Ramos (cell line): Measurements from ENCODE around the gene TIMP2.
"Not testable (repeated sequence)": the region's sequence is repeated elsewhere in the genome, so short reads cannot be mapped to it uniquely, and the experiment has no call there.

Experiments
- in situ Hi-C: fragments of 300-500 bp; cut with MboI; formaldehyde crosslinking; loops from one replicate; pipeline ENCODE4 v1.14.3; 2022; ENCODE audit warnings: low sequenced_read_pairs; ENCODE audit not compliant: unreplicated experiment

The TIMP2 gene

GRCh38 chr17:78925234-78925633 lies at the start of gene TIMP2:
Gene TIMP2 (minus strand): TSS chr17:78925387. CDS start chr17:78925088, 299 bp downstream.
- in situ Hi-C loops: no loop called here

- in situ Hi-C loops: no loop called here
Observed at GRCh38 chr17:78973792-78974520, 48.8 kb upstream of the TIMP2 start.

- in situ Hi-C loops: no loop called here
Observed at GRCh38 chr17:78973196-78973595, 48.0 kb upstream of the TIMP2 start.

GRCh38 chr17:78972507-78973105 lies 47.4 kb upstream of the TIMP2 start:
- in situ Hi-C loops: no loop called here

- in situ Hi-C loops: no loop called here
Observed at GRCh38 chr17:78971756-78972506, 46.7 kb upstream of the TIMP2 start.

- in situ Hi-C loops: no loop called here
Observed at GRCh38 chr17:78970834-78971755, 45.9 kb upstream of the TIMP2 start.

GRCh38 chr17:78969865-78970264 lies 44.7 kb upstream of the TIMP2 start:
- in situ Hi-C loops: loop anchor here (5.0 kb wide), 1 partner anchor 98 kb away; no protein-coding TSS in a partner anchor

GRCh38 chr17:78967782-78968362 lies 42.7 kb upstream of the TIMP2 start:
- in situ Hi-C loops: loop anchor here (5.0 kb wide), 1 partner anchor 96 kb away; no protein-coding TSS in a partner anchor

GRCh38 chr17:78966910-78967600 lies 41.9 kb upstream of the TIMP2 start:
- in situ Hi-C loops: loop anchor here (5.0 kb wide), 1 partner anchor 95 kb away; no protein-coding TSS in a partner anchor

- in situ Hi-C loops: loop anchor here (5.0 kb wide), 1 partner anchor 94 kb away; no protein-coding TSS in a partner anchor
Observed at GRCh38 chr17:78966123-78966813, 41.1 kb upstream of the TIMP2 start.

- in situ Hi-C loops: loop anchor here (5.0 kb wide), 1 partner anchor 93 kb away; no protein-coding TSS in a partner anchor
Observed at GRCh38 chr17:78965491-78965924, 40.3 kb upstream of the TIMP2 start.

- in situ Hi-C loops: no loop called here
Observed at GRCh38 chr17:78963378-78963777, 38.2 kb upstream of the TIMP2 start.

- in situ Hi-C loops: not testable (repeated sequence)
Observed at GRCh38 chr17:78962984-78963348, 37.8 kb upstream of the TIMP2 start.

- in situ Hi-C loops: no loop called here
Observed at GRCh38 chr17:78962345-78962983, 37.3 kb upstream of the TIMP2 start.

GRCh38 chr17:78961571-78961970 lies 36.4 kb upstream of the TIMP2 start:
- in situ Hi-C loops: no loop called here

GRCh38 chr17:78960928-78961327 lies 35.7 kb upstream of the TIMP2 start:
- in situ Hi-C loops: no loop called here

GRCh38 chr17:78959803-78960202 lies 34.6 kb upstream of the TIMP2 start:
- in situ Hi-C loops: no loop called here

- in situ Hi-C loops: no loop called here
Observed at GRCh38 chr17:78958641-78959127, 33.5 kb upstream of the TIMP2 start.
